PFSK-1 (cell line): ENCODE measurements around the gene PKN1.

ENCODE experiments used
- FOXP2 ChIP-seq: optimal IDR thresholded peaks from 2 replicates; pipeline ENCODE3; 2011; ENCODE audit warnings: borderline replicate concordance, control low read depth, inconsistent platforms; ENCODE audit not compliant: insufficient read depth; ENCODE audit errors: extremely low read length, extremely low read depth
- POLR2AphosphoS5 ChIP-seq: IDR thresholded peaks from 2 replicates; pipeline ENCODE4 v1.6.1; 2012; ENCODE audit warnings: low read depth, mild to moderate bottlenecking, control low read depth, low read length, moderate library complexity
- REST ChIP-seq, 2 experiments: IDR thresholded peaks; 2 replicates each; pipeline versions ENCODE4 v1.6.1 to v1.8.0; 2011 to 2012; ENCODE audit warnings: low read depth in 2 of 2, low read length in 2 of 2, control low read depth in 1 of 2, inconsistent platforms in 1 of 2, mild to moderate bottlenecking in 1 of 2, moderate library complexity in 1 of 2; ENCODE audit not compliant: insufficient read depth in 1 of 2
- SIN3A ChIP-seq: IDR thresholded peaks from 2 replicates; pipeline ENCODE4 v1.6.1; 2012; ENCODE audit warnings: mild to moderate bottlenecking, low read length, moderate library complexity, borderline replicate concordance; ENCODE audit not compliant: insufficient read depth
- TAF1 ChIP-seq: IDR thresholded peaks from 2 replicates; pipeline ENCODE4 v1.6.1; 2012; ENCODE audit warnings: low read length, control low read depth, borderline replicate concordance; ENCODE audit not compliant: insufficient read depth

The PKN1 gene

DNA sequence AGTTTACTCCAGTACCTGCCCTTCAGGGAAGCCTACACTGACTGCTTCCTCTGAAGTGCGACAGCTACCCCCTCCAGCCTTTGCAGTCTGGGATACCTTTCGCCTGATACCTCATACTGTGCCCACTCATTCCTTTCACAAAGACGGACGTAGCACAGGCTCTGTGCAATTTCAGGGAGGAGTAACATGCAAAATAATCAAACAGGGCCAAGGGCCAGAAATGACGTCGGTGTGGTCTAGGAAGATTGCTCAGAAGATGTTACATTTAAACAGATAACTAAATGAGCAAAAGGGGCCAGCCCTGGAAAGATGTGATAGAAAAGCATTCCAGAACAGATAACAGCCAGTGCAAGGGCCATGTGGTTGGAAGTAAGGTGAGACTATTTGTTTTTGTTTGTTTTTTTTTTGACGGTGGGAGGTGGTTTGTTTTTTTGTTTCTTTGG is 7.4 kb upstream of the PKN1 start:
- TF ChIP-seq FOXP2 (no peak), REST (IDR thresholded peaks at IDR 0.05; ENCODE audit: insufficient read depth in 1 of 2, low read depth in 2 of 2, low read length in 2 of 2) (no peak), TAF1 (no peak)

GRCh38 chr19:14427461-14427860 is 5.6 kb upstream of the PKN1 start:
- TF ChIP-seq TAF1 (no peak), FOXP2 (no peak), REST (IDR thresholded peaks at IDR 0.05; ENCODE audit: insufficient read depth in 1 of 2, low read depth in 2 of 2, low read length in 2 of 2) (no peak), POLR2AphosphoS5 (no peak), SIN3A (no peak)

DNA sequence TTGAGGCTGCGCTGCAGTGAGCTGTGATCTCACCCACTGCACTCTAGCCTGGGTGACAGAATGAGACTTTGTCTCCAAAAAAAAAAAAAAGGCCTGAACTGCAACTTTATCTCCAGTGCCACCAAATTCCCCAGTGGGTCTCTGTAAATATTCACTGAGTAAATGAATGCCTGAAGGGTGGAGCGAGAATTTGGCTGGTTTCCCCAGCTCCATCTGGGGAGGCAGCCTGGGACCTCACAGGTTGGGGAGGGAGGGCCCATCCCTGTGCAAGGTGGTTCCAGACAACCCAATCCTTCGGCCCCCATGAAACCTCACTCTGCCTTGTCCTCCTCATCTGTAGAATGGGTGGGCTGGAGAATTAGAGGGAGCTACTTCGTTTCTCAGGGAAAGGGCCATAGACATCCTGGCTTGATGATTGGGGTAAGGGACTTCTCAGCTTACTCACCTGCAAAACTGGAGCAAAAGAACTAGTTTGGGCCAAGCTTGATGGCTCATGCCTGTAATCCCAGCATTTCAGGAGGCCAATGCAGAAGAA is 4.2 kb upstream of the PKN1 start:
- TF ChIP-seq REST (IDR thresholded peaks at IDR 0.05; ENCODE audit: insufficient read depth in 1 of 2, low read depth in 2 of 2, low read length in 2 of 2) (no peak), TAF1 (no peak), POLR2AphosphoS5 (no peak), SIN3A (no peak), FOXP2 (no peak)

- TF ChIP-seq SIN3A (no peak), TAF1 (no peak), POLR2AphosphoS5 (no peak), FOXP2 (no peak), REST (IDR thresholded peaks at IDR 0.05; ENCODE audit: insufficient read depth in 1 of 2, low read depth in 2 of 2, low read length in 2 of 2) (no peak)
Measured at GRCh38 chr19:14430712-14431111, 2.4 kb upstream of the PKN1 start.
